Osteoblast (primary cell): ENCODE results near the gene NELFE. TPM values are rescaled to one million over a fixed set of nuclear protein-coding genes. Genes with fewer than 3 reads are reported as not detected.
A peak's percentile ranks its signal among the peaks of the same experiment; 100 is the strongest.

ENCODE experiments used
- DNase-seq: peaks from one replicate; pipeline ENCODE4 v3.0.0; 2011; ENCODE audit warnings: low spot score, mixed read lengths; ENCODE audit not compliant: insufficient read length; ENCODE audit errors: missing footprints
- H2AFZ ChIP-seq: 2 replicates; pipeline ENCODE4 v1.6.0; 2011; ENCODE audit warnings: mild to moderate bottlenecking, low read length
- H3K27ac ChIP-seq: 2 replicates; pipeline ENCODE4 v1.5.1; 2011; ENCODE audit warnings: mild to moderate bottlenecking, low read depth, low read length, moderate library complexity
- H3K27me3 ChIP-seq: 2 replicates; pipeline ENCODE4 v1.6.0; 2012; ENCODE audit warnings: mild to moderate bottlenecking, control low read depth, inconsistent platforms, low read length, moderate library complexity; ENCODE audit not compliant: insufficient read depth
- H3K36me3 ChIP-seq: 2 replicates; pipeline ENCODE4 v1.5.1; 2011; ENCODE audit warnings: mild to moderate bottlenecking, low read length, control low read depth, moderate library complexity; ENCODE audit not compliant: insufficient read depth
- H3K4me1 ChIP-seq: 2 replicates; pipeline ENCODE4 v1.5.1; 2011; ENCODE audit warnings: mild to moderate bottlenecking, low read length, control low read depth, moderate library complexity; ENCODE audit not compliant: insufficient read depth
- H3K4me2 ChIP-seq: 2 replicates; pipeline ENCODE4 v1.6.0; 2011; ENCODE audit warnings: mild to moderate bottlenecking, low read length; ENCODE audit not compliant: insufficient read depth
- H3K4me3 ChIP-seq: fragments of 200-600 bp; sonication (generic); 3 replicates; pipeline ENCODE4 v1.5.1; 2012; ENCODE audit warnings: mild to moderate bottlenecking, low read length, inconsistent platforms; ENCODE audit not compliant: insufficient read depth
- H3K79me2 ChIP-seq: 2 replicates; pipeline ENCODE4 v1.6.0; 2012; ENCODE audit warnings: mild to moderate bottlenecking, low read length, control low read depth, inconsistent platforms; ENCODE audit not compliant: insufficient read depth
- H3K9me3 ChIP-seq: 2 replicates; pipeline ENCODE4 v1.5.1; 2011; ENCODE audit warnings: low read depth, low read length, control low read depth
- H4K20me1 ChIP-seq: 2 replicates; pipeline ENCODE4 v1.6.0; 2012; ENCODE audit warnings: mild to moderate bottlenecking, low read length, control low read depth; ENCODE audit not compliant: insufficient read depth
- total RNA-seq: library from RNA; depleted of rRNA; stranded (reverse); fragments of >200 nt; gene quantifications from 2 replicates; pipeline ENCODE4 v1.2.3, GENCODE V29; 2012
- TF ChIP-seq, protein P1 (sequence below): IDR thresholded peaks from 2 replicates; pipeline ENCODE4 v1.5.1; 2011; ENCODE audit warnings: mild to moderate bottlenecking, low read depth, low read length, moderate library complexity; ENCODE audit errors: extremely low read depth

Gene NELFE
- total RNA-seq, 1 donor: 86.5 TPM

- Histone ChIP-seq H4K20me1 (peaks cover 4% of the 10 kb centered on the region), H3K4me3 (no peak overlapping the region), H3K27me3 (no peaks in the 10 kb centered on the region), H3K79me2 (peaks cover 31% of the 10 kb centered on the region), H3K4me1 (peaks cover 13% of the 10 kb centered on the region), H3K36me3 (peaks cover 92% of the 10 kb centered on the region), H2AFZ (no peak overlapping the region), H3K9me3 (no peaks in the 10 kb centered on the region), H3K27ac (no peak overlapping the region), H3K4me2 (no peak overlapping the region)
- TF ChIP-seq, protein P1, sequence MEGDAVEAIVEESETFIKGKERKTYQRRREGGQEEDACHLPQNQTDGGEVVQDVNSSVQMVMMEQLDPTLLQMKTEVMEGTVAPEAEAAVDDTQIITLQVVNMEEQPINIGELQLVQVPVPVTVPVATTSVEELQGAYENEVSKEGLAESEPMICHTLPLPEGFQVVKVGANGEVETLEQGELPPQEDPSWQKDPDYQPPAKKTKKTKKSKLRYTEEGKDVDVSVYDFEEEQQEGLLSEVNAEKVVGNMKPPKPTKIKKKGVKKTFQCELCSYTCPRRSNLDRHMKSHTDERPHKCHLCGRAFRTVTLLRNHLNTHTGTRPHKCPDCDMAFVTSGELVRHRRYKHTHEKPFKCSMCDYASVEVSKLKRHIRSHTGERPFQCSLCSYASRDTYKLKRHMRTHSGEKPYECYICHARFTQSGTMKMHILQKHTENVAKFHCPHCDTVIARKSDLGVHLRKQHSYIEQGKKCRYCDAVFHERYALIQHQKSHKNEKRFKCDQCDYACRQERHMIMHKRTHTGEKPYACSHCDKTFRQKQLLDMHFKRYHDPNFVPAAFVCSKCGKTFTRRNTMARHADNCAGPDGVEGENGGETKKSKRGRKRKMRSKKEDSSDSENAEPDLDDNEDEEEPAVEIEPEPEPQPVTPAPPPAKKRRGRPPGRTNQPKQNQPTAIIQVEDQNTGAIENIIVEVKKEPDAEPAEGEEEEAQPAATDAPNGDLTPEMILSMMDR: no peak
- peak; percentile 36 for DNase-seq
Measured at GRCh38 chr6:31965700-31966099, 6.9 kb upstream of the NELFE start.

- TF ChIP-seq, protein P1: no peak
- no peak overlapping the region for H2AFZ ChIP-seq
- no peak overlapping the region for H3K4me2 ChIP-seq
- peaks cover 7% of the 10 kb centered on the region for H3K4me1 ChIP-seq
- no peak overlapping the region for H3K4me3 ChIP-seq
- H4K20me1 ChIP-seq: peaks cover 2% of the 10 kb centered on the region
- no peak overlapping the region for H3K27ac ChIP-seq
- peaks cover 83% of the 10 kb centered on the region for H3K36me3 ChIP-seq
- H3K79me2 ChIP-seq: peaks cover 36% of the 10 kb centered on the region
- no peaks in the 10 kb centered on the region for H3K9me3 ChIP-seq
- no peaks in the 10 kb centered on the region for H3K27me3 ChIP-seq
- peak; percentile 49 for DNase-seq
Measured at GRCh38 chr6:31963921-31964320, 5.2 kb upstream of the NELFE start.

DNA sequence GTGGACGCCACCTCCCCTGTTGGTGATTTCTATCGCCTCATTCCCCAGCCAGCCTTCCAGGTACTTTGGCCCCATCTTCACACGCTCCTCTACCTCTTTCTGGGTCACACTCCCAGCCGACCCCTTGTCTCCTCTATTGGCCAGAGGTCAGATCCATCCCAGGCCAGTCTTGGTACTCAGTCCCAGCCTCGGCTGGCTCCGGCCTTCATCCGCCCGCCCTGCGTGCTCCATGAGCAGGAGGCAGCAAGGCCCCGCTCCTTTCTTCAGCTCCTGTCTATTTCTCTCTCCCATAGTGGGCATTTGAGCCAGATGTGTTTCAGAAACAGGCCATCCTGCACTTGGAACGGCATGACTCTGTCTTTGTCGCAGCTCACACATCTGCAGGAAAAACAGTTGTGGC is 2.8 kb upstream of the NELFE start:
- Histone ChIP-seq H3K27me3 (no peaks in the 10 kb centered on the region), H3K4me1 (peaks cover 17% of the 10 kb centered on the region), H3K36me3 (peaks cover 69% of the 10 kb centered on the region), H3K4me2 (no peak overlapping the region), H3K27ac (no peak overlapping the region), H2AFZ (no peak overlapping the region), H3K9me3 (no peaks in the 10 kb centered on the region), H3K79me2 (peaks cover 48% of the 10 kb centered on the region), H4K20me1 (no peaks in the 10 kb centered on the region), H3K4me3 (no peak overlapping the region)
- TF ChIP-seq, protein P1: no peak
- peak; percentile 68 for DNase-seq

GRCh38 chr6:31958412-31958740 is 395 bp downstream of the NELFE start:
- no peaks in the 10 kb centered on the region for H3K9me3 ChIP-seq
- peak overlapping the region; percentile 97 for H3K4me2 ChIP-seq
- TF ChIP-seq, protein P1: no peak
- H3K27ac ChIP-seq: peak overlapping the region; percentile 93
- H3K36me3 ChIP-seq: peaks cover 66% of the 10 kb centered on the region
- peak; percentile 77 for DNase-seq
- H4K20me1 ChIP-seq: no peaks in the 10 kb centered on the region
- peak overlapping the region; percentile 100 for H3K4me3 ChIP-seq
- H3K4me1 ChIP-seq: peaks cover 17% of the 10 kb centered on the region
- no peaks in the 10 kb centered on the region for H3K27me3 ChIP-seq
- peak overlapping the region; percentile 98 for H2AFZ ChIP-seq
- peaks cover 50% of the 10 kb centered on the region for H3K79me2 ChIP-seq
